Breast epithelium (tissue), 3 donors: ENCODE measurements around the gene LMNA.

Experiments
- POLR2AphosphoS5 ChIP-seq, 3 donors: sonication (generic); formaldehyde crosslinking; IDR thresholded peaks; one replicate each; pipeline ENCODE4 v1.6.1; 2017; ENCODE audit warnings: antibody characterized with exemption in 3 of 3
- TF ChIP-seq, protein P1 (sequence below), 3 donors: fragments of 450-650 bp; IDR thresholded peaks; one replicate each; pipeline ENCODE4 v1.5.1; 2016 to 2017; ENCODE audit warnings: antibody characterized with exemption in 3 of 3, mild to moderate bottlenecking in 3 of 3, moderate library complexity in 3 of 3

DNA sequence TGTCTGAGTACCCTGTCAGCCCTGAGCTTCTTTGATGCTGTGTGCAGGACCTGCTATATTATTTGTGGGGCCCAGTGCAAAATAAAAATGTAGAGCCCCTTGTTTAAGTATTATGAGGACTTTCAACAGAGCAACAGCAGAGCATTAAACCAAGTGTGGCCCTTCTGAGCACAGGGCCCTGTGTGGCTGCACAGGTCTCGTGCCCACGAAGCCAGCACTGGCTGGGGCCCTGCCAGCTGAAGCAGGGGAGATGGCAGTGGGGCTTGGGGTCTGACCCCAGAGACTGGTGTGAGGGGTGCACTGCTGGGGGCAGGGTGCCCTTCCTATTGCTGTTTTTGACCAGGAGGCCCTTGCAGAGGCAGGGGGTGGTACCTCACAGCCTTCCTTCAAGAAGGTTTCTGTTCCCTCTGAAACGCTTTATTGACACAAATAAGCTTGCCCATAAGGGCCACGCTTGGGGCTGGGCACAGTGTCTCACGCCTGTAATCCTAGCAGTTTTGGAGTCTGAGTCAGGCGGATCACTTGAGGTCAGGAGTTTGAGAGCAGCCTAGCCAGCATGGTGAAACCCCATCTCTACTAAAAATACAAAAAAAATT, 36.7 kb downstream of the LMNA start:
- no peak for TF ChIP-seq POLR2AphosphoS5 (IDR thresholded peaks at IDR 0.05)
- TF ChIP-seq, protein P1, sequence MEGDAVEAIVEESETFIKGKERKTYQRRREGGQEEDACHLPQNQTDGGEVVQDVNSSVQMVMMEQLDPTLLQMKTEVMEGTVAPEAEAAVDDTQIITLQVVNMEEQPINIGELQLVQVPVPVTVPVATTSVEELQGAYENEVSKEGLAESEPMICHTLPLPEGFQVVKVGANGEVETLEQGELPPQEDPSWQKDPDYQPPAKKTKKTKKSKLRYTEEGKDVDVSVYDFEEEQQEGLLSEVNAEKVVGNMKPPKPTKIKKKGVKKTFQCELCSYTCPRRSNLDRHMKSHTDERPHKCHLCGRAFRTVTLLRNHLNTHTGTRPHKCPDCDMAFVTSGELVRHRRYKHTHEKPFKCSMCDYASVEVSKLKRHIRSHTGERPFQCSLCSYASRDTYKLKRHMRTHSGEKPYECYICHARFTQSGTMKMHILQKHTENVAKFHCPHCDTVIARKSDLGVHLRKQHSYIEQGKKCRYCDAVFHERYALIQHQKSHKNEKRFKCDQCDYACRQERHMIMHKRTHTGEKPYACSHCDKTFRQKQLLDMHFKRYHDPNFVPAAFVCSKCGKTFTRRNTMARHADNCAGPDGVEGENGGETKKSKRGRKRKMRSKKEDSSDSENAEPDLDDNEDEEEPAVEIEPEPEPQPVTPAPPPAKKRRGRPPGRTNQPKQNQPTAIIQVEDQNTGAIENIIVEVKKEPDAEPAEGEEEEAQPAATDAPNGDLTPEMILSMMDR (IDR thresholded peaks at IDR 0.05) = no peak
